D721Med (cell line): ENCODE data around the gene ABHD12B.

Source experiments
- DNase-seq: peaks from one replicate; pipeline ENCODE4 v3.0.0; 2011; ENCODE audit warnings: low spot score; ENCODE audit not compliant: insufficient read length
- FAIRE-seq: peaks from 2 replicates; lab custom pipeline; 2011; peaks lifted over from hg19 to GRCh38; lab: Jason Lieb, UNC
- TF ChIP-seq, protein P1 (sequence below): IDR thresholded peaks from 2 replicates; pipeline ENCODE4 v1.5.1; 2012; ENCODE audit warnings: mild to moderate bottlenecking, control low read depth; ENCODE audit not compliant: insufficient read depth; ENCODE audit errors: missing control alignments

The ABHD12B gene

DNA sequence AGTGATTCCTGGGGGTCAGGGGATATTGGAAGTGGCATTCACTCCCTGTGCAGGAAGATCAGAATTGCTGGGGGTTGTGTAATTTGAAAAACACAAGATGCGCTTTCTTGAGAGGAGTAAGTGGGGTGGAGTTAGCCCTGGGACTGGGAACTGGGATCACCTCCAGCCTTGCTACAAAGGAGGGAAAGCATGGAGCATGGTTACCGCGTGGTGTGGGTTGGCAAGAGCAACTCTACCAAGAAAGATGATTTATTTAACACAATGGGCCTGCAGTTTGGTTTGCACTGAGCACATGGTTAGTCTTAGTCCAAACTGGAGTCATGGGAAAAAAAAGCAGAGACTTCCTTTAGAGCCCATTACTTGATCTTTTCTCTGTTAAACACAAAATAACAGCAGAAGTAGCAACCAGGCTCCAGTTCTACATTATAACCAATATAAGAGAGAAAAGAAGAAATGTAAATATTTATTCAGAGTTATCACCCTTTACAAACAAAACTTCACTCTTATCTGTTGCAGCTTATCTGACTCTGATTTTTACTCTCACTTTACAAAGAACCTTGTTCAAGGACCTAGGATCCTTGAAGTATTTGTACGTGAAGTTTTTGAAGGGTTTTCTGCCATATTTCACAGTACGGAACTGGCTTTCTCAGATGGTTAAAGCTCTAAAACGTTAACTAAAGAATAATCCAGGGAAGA lies 38.8 kb upstream of the ABHD12B start:
- TF ChIP-seq, protein P1, sequence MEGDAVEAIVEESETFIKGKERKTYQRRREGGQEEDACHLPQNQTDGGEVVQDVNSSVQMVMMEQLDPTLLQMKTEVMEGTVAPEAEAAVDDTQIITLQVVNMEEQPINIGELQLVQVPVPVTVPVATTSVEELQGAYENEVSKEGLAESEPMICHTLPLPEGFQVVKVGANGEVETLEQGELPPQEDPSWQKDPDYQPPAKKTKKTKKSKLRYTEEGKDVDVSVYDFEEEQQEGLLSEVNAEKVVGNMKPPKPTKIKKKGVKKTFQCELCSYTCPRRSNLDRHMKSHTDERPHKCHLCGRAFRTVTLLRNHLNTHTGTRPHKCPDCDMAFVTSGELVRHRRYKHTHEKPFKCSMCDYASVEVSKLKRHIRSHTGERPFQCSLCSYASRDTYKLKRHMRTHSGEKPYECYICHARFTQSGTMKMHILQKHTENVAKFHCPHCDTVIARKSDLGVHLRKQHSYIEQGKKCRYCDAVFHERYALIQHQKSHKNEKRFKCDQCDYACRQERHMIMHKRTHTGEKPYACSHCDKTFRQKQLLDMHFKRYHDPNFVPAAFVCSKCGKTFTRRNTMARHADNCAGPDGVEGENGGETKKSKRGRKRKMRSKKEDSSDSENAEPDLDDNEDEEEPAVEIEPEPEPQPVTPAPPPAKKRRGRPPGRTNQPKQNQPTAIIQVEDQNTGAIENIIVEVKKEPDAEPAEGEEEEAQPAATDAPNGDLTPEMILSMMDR: no peak
- FAIRE-seq: no peak
- no peak for DNase-seq

DNA sequence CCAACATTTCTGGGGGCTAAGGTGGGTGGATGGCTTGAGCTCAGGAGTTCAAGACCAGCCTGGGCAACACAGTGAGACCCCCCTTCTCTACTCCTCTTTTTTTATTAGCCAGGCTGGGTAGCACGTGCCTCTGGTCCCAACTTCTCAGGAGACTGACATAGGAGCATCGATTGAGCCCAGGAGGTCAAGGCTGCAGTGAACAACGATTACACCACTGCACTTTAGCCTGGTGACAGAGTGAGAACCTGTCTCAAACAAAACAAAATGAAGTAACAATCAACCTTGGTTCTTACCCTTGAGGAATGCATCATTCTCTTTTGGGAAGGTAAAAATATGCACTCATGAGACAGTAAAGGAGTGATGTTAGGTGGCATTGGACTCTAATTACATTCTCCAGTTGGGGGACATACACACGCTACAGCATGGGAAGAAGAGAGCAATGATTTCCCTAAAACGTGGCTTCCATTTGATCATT lies 37.0 kb upstream of the ABHD12B start:
- DNase-seq (no peak), FAIRE-seq (no peak)
- TF ChIP-seq, protein P1: no peak

DNA sequence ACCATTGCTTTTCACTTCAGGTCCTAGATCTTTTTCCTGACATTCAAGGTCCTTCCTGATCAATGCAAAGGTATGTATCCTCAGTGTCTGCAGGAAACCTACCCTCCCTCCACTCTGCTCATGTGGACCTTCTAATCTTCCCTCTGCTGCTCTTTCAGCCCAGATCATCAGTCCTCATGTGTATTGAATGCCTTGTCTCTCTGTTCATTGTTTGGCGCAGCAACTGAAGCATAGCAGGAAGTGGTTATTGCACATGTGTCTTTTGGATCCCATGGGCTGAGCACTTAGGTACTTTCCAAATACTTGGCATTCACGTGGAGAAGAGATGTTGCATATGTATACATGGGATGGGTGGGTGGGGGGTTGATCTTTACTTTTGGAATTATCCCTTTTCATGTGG lies 36.6 kb upstream of the ABHD12B start:
- DNase-seq (no peak), FAIRE-seq (no peak)
- TF ChIP-seq, protein P1: no peak

DNA sequence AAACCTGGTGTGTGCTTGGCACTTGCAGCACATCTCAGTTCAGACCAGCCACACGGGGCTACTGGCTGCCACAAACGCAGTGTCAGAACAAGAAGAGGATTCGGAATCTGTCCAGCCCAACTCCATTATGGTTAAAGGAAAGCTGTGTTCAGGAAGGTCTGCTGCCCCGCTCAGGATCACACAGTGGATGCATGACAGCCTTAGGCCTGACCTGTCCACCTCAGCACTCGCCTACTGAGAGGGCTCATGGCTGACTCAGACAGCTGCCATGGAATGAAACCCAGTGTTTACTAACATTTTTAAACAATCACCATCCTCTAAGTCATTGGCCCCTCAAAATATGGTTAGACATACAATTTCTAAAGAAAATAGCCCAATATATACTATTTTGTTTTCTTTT lies 35.3 kb upstream of the ABHD12B start:
- DNase-seq (no peak), FAIRE-seq (no peak)
- TF ChIP-seq, protein P1: no peak

DNA sequence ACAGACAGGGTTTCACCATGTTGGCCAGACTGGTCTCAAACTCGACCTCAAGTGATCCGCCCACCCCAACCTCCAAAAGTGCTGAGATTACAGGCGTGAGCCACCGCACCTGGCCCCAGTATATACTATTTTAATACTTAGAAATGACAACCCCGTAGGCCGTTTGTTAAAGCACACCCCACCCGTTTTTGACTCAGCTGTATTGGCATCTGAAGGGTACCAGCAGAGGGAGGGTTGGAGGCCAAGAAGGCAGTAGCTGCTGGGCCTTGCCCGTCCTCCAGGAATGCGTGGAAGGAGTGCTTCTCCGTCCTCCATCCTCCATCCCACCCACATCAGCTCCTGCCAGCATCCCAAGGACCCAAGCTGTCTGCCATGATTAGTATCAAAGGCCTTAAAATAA lies 34.6 kb upstream of the ABHD12B start:
- DNase-seq: no peak
- TF ChIP-seq, protein P1: no peak
- FAIRE-seq: no peak

DNA sequence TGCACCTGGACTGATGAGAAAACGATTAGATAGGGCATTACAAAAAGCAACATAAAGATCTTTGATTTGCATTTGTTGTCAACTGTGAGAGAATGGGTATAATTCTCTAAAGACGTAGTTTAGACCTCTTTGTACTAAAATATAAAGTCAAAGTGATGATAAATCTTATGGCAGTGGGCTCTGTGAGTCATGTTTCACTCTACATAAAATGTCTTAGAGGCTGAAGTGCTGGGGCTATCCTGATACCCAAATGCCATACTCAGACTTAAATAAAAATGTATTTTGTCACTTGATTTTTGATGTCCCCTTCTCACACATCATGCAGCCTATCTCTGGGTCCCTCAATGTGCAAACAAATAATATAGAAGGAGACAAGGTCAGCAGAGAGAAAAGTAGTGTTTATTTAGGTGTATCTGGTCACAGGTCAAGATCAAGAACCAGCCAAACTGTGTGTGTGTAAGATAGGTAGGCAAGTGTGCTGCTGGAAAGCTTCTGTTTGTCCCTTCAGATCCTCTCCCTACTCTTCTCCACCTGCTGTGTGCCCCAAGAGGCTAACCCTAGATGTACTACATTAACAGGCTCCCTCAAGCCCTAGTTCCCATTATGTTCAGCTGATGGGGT lies 33.9 kb upstream of the ABHD12B start:
- DNase-seq (no peak), FAIRE-seq (no peak)
- TF ChIP-seq, protein P1: no peak

DNA sequence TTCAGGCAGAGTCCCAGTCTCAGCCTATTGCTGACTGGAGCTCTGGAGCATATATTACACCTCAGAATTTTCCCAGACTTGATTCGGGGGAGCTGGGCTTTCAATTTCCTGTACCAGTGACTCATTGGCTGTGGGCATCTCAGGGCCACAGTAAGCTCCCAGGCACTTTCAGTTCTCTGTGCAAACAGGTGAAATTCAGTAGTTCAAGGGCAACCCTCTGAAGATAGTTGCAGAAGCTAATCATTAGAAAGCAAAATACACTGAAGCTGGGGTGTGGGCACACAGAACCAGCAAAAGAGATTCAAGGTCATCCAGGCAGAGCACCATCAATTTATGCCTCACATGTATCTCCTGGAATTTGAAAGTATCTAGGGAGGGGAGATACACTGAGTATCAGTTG lies 32.8 kb upstream of the ABHD12B start:
- TF ChIP-seq, protein P1: no peak

More for the DNA sequence above, 32.8 kb upstream of the ABHD12B start:
- no peak for FAIRE-seq
- DNase-seq: no peak
